ENCODE data around the gene FEM1B.

GRCh38 chr15:68317281-68318007 lies 39.9 kb downstream of the FEM1B start:
- TF ChIP-seq CTCF (IDR thresholded peaks at IDR 0.05), result no peak
- no peak for TF ChIP-seq POLR2A (IDR thresholded peaks at IDR 0.05)
- no peak for TF ChIP-seq POLR2AphosphoS5 (IDR thresholded peaks at IDR 0.05)

All from stomach (tissue), 4 donors.